ENCODE measurements around the gene DDX50.
A peak's percentile ranks its signal among the peaks of the same experiment; 100 is the strongest.

Gene DDX50

DNA sequence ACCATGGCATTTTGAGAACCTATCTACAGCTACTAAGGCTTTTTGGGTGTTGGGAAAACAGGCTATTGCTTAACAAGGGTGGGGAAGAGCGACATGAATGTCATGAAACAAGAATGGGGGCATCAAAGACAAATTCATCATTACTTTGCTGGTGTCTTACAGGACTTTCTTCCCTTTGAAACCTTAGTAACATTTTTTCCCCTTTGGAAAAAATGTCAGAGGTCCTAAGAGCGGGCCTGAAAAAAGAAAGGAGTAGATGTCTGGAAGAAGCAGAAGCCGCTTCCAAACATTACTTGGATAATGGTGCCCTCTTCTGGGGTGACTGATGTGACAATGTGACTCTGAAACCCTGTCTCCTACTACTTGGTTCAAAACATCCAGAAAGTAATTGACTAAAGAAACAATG is 3.8 kb upstream of the DDX50 start:
- no peak overlapping the region for H3K4me2 ChIP-seq

DNA sequence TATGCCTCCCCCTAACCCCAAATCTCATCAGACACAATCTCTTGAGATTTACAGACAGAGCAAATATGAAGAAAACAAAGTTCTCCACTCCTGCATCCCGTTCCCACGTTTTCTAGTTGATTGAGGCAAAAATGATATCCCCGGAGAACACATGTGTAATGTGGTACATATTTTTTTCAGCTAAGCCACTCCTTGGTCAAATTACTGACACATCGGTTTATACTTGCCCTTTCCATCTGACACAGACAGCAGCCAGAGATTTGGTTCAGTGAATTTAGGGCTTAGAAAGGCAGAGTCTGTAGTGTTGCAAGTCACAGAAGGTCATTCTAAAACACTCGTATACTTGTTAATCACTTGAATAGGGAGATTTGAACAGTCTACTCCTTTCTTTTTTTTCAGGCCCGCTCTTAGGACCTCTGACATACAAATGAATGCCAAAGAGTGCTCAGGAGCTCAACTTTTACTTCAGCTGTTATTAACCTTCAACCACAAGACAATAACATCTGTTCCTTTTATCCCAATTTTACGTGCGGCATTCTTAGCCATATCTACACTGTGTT is 1.8 kb upstream of the DDX50 start:
- H2AFZ ChIP-seq (ENCODE audit: low read depth): no peak overlapping the region

More for the DNA sequence above, 3.8 kb upstream of the DDX50 start:
- H3K27me3 ChIP-seq (ENCODE audit: insufficient read depth, low read depth): no peaks in the 10 kb centered on the region
- peaks cover 9% of the 10 kb centered on the region for H3K79me2 ChIP-seq (ENCODE audit: insufficient read depth, low read depth)
- no peaks in the 10 kb centered on the region for H4K20me1 ChIP-seq (ENCODE audit: insufficient read depth)
- no peaks in the 10 kb centered on the region for H3K36me3 ChIP-seq (ENCODE audit: insufficient read depth)
- H3K9ac ChIP-seq: no peak overlapping the region
- no peak overlapping the region for H3K4me3 ChIP-seq (IDR thresholded peaks at IDR 0.05; ENCODE audit: insufficient read depth, low read depth, low read length)
- H3K4me1 ChIP-seq (ENCODE audit: low read depth, poor library complexity, severe bottlenecking): peaks cover 4% of the 10 kb centered on the region
- H3K27ac ChIP-seq: no peak overlapping the region
- no peak overlapping the region for H2AFZ ChIP-seq (ENCODE audit: low read depth)
- TF ChIP-seq, protein P1, sequence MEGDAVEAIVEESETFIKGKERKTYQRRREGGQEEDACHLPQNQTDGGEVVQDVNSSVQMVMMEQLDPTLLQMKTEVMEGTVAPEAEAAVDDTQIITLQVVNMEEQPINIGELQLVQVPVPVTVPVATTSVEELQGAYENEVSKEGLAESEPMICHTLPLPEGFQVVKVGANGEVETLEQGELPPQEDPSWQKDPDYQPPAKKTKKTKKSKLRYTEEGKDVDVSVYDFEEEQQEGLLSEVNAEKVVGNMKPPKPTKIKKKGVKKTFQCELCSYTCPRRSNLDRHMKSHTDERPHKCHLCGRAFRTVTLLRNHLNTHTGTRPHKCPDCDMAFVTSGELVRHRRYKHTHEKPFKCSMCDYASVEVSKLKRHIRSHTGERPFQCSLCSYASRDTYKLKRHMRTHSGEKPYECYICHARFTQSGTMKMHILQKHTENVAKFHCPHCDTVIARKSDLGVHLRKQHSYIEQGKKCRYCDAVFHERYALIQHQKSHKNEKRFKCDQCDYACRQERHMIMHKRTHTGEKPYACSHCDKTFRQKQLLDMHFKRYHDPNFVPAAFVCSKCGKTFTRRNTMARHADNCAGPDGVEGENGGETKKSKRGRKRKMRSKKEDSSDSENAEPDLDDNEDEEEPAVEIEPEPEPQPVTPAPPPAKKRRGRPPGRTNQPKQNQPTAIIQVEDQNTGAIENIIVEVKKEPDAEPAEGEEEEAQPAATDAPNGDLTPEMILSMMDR (conservative IDR thresholded peaks at IDR 0.05; ENCODE audit: low read depth, low read length): 0 out of 2 replicates have a peak, but pooled peaks have one; percentile 21

DNA sequence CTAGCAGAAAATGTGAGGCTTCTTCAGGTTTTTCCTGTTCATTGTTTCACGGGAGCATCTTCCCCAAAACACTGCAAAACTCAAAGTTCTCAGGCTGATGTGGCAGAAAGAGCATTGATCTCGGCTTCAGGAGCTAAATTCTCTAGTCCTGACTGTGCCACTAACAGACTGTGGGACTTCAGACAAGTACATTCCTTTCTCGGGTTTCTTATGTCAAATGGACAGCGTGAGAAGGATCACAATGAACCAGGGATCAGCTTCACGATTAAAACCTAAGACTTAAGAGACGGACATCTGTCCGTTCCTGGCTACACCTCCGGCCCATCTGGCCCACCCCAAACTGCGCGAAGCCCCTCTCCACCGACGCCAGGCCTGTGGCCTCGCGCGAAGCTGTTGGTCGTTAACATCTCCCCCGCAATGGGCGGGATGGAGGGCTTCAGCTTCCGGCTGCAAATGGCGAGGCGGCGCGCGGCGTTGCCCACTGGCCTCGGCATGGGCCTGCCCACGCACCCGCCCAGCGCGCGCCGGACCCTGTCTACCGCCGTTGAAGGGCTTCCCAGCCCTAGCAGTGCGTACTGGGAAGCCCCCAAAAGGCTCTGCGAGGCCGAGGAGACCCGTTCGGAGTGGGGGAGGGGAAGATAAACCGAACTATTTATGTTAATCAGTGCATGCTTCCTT is 549 bp upstream of the DDX50 start:
- H4K20me1 ChIP-seq (ENCODE audit: insufficient read depth): no peaks in the 10 kb centered on the region
- H3K79me2 ChIP-seq (ENCODE audit: insufficient read depth, low read depth): peaks cover 36% of the 10 kb centered on the region
- peak overlapping the region; percentile 97 for H2AFZ ChIP-seq (ENCODE audit: low read depth)
- no peaks in the 10 kb centered on the region for H3K27me3 ChIP-seq (ENCODE audit: insufficient read depth, low read depth)
- H3K27ac ChIP-seq: peak overlapping the region; percentile 90
- H3K4me1 ChIP-seq (ENCODE audit: low read depth, poor library complexity, severe bottlenecking): peaks cover 10% of the 10 kb centered on the region
- H3K4me3 ChIP-seq (IDR thresholded peaks at IDR 0.05; ENCODE audit: insufficient read depth, low read depth, low read length): no peak overlapping the region
- H3K4me2 ChIP-seq: peak overlapping the region; percentile 37
- peak overlapping the region; percentile 89 for H3K9ac ChIP-seq
- TF ChIP-seq, protein P1 (conservative IDR thresholded peaks at IDR 0.05; ENCODE audit: low read depth, low read length): no peak
- H3K36me3 ChIP-seq (ENCODE audit: insufficient read depth): no peaks in the 10 kb centered on the region

More for the DNA sequence above, 1.8 kb upstream of the DDX50 start:
- Histone ChIP-seq H3K4me1 (ENCODE audit: low read depth, poor library complexity, severe bottlenecking) (peaks cover 10% of the 10 kb centered on the region), H3K9ac (no peak overlapping the region), H3K27me3 (ENCODE audit: insufficient read depth, low read depth) (no peaks in the 10 kb centered on the region), H3K4me2 (no peak overlapping the region), H4K20me1 (ENCODE audit: insufficient read depth) (no peaks in the 10 kb centered on the region), H3K27ac (no peak overlapping the region), H3K79me2 (ENCODE audit: insufficient read depth, low read depth) (peaks cover 26% of the 10 kb centered on the region), H3K36me3 (ENCODE audit: insufficient read depth) (no peaks in the 10 kb centered on the region), H3K4me3 (IDR thresholded peaks at IDR 0.05; ENCODE audit: insufficient read depth, low read depth, low read length) (no peak overlapping the region)
- TF ChIP-seq, protein P1 (conservative IDR thresholded peaks at IDR 0.05; ENCODE audit: low read depth, low read length): no peak

DNA sequence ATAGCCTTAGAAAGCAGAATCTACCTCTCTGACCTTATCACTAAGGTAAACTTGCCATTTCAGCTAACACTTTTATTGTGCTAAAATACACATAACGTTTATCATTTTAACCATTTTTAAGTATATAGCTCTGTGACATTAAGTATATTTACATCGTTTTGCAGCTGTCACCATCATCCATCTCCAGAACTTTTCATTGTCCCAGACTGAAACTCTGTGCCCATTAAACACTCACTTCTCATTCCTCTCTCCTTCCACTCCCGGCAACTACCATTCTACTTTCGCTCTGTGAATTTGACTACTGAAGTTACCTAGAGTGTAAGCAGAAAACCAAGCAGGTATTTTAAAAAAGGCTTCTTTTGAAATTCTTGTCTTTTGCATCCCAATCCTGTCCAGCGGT is 1.3 kb downstream of the DDX50 start:
- peaks cover 10% of the 10 kb centered on the region for H3K4me1 ChIP-seq (ENCODE audit: low read depth, poor library complexity, severe bottlenecking)
- H3K4me2 ChIP-seq: peak overlapping the region; percentile 68
- no peaks in the 10 kb centered on the region for H3K27me3 ChIP-seq (ENCODE audit: insufficient read depth, low read depth)
- no peaks in the 10 kb centered on the region for H3K36me3 ChIP-seq (ENCODE audit: insufficient read depth)
- no peak overlapping the region for H3K4me3 ChIP-seq (IDR thresholded peaks at IDR 0.05; ENCODE audit: insufficient read depth, low read depth, low read length)
- no peaks in the 10 kb centered on the region for H4K20me1 ChIP-seq (ENCODE audit: insufficient read depth)
- no peak overlapping the region for H3K27ac ChIP-seq
- H3K79me2 ChIP-seq (ENCODE audit: insufficient read depth, low read depth): peaks cover 36% of the 10 kb centered on the region
- TF ChIP-seq, protein P1 (conservative IDR thresholded peaks at IDR 0.05; ENCODE audit: low read depth, low read length): no peak
- no peak overlapping the region for H2AFZ ChIP-seq (ENCODE audit: low read depth)
- peak overlapping the region; percentile 89; the same call in 1 of the 2 replicates for H3K9ac ChIP-seq

Measured in KMS-11 (cell line).